ENCODE results near the gene CDK14.

CDK14 gene

GRCh38 chr7:90841759-90842429, 245.8 kb downstream of the CDK14 start:
- DNase-seq (ENCODE audit: low read depth in 2 of 2), result no peak

- DNase-seq (ENCODE audit: low read depth in 2 of 2), result no peak
Measured at GRCh38 chr7:90842430-90842788, 246.3 kb downstream of the CDK14 start.

- DNase-seq (ENCODE audit: low read depth in 2 of 2), result no peak
Measured at GRCh38 chr7:90843472-90843871, 247.4 kb downstream of the CDK14 start.

- DNase-seq (ENCODE audit: low read depth in 2 of 2), result no peak
Measured at GRCh38 chr7:90844421-90844820, 248.3 kb downstream of the CDK14 start.

GRCh38 chr7:90846192-90846591, 250.1 kb downstream of the CDK14 start:
- no peak for DNase-seq (ENCODE audit: low read depth in 2 of 2)

- no peak for DNase-seq (ENCODE audit: low read depth in 2 of 2)
Measured at GRCh38 chr7:90850066-90850465, 253.9 kb downstream of the CDK14 start.

GRCh38 chr7:90850471-90850870, 254.3 kb downstream of the CDK14 start:
- no peak for DNase-seq (ENCODE audit: low read depth in 2 of 2)

GRCh38 chr7:90853205-90853604, 257.1 kb downstream of the CDK14 start:
- DNase-seq (ENCODE audit: low read depth in 2 of 2), result no peak

GRCh38 chr7:90856351-90857070, 260.4 kb downstream of the CDK14 start:
- DNase-seq (ENCODE audit: low read depth in 2 of 2), result no peak

GRCh38 chr7:90857603-90858002, 261.5 kb downstream of the CDK14 start:
- no peak for DNase-seq (ENCODE audit: low read depth in 2 of 2)

GRCh38 chr7:90858546-90858945, 262.4 kb downstream of the CDK14 start:
- DNase-seq (ENCODE audit: low read depth in 2 of 2), result no peak

GRCh38 chr7:90859521-90859920, 263.4 kb downstream of the CDK14 start:
- DNase-seq (ENCODE audit: low read depth in 2 of 2), result no peak

GRCh38 chr7:90864088-90864487, 268.0 kb downstream of the CDK14 start:
- DNase-seq (ENCODE audit: low read depth in 2 of 2), result no peak

- DNase-seq (ENCODE audit: low read depth in 2 of 2), result no peak
Measured at GRCh38 chr7:90869335-90869734, 273.2 kb downstream of the CDK14 start.

GRCh38 chr7:90876701-90877100, 280.6 kb downstream of the CDK14 start:
- no peak for DNase-seq (ENCODE audit: low read depth in 2 of 2)

GRCh38 chr7:90877201-90877600, 281.1 kb downstream of the CDK14 start:
- no peak for DNase-seq (ENCODE audit: low read depth in 2 of 2)

- no peak for DNase-seq (ENCODE audit: low read depth in 2 of 2)
Measured at GRCh38 chr7:90879924-90880323, 283.8 kb downstream of the CDK14 start.

- DNase-seq (ENCODE audit: low read depth in 2 of 2), result no peak
Measured at GRCh38 chr7:90886416-90886815, 290.3 kb downstream of the CDK14 start.

- no peak for DNase-seq (ENCODE audit: low read depth in 2 of 2)
Measured at GRCh38 chr7:90889210-90889609, 293.1 kb downstream of the CDK14 start.

GRCh38 chr7:90889644-90890043, 293.5 kb downstream of the CDK14 start:
- no peak for DNase-seq (ENCODE audit: low read depth in 2 of 2)

GRCh38 chr7:90891529-90891928, 295.4 kb downstream of the CDK14 start:
- DNase-seq (ENCODE audit: low read depth in 2 of 2), result no peak

- DNase-seq (ENCODE audit: low read depth in 2 of 2), result no peak
Measured at GRCh38 chr7:90892213-90892612, 296.1 kb downstream of the CDK14 start.

- no peak for DNase-seq (ENCODE audit: low read depth in 2 of 2)
Measured at GRCh38 chr7:90894122-90894521, 298.0 kb downstream of the CDK14 start.

GRCh38 chr7:90896458-90896857, 300.3 kb downstream of the CDK14 start:
- DNase-seq (ENCODE audit: low read depth in 2 of 2), result no peak

All from stimulated activated CD8-positive, alpha-beta memory T cell treated with anti-CD3 and anti-CD28 coated beads, Interleukin-7, amount 100 ng/mL, for 4 hours (primary cell).